HG03095 (cell line): ENCODE data around the gene ATP10B.

ENCODE experiments used
- ATAC-seq: cut with Tn5 transposase; IDR thresholded peaks from one replicate; pipeline ENCODE4 v1.9.1; 2021; ENCODE audit warnings: moderate library complexity; ENCODE audit not compliant: unreplicated experiment

Gene ATP10B

GRCh38 chr5:160573318-160573717, 278.7 kb downstream of the ATP10B start:
- ATAC-seq = no peak

DNA sequence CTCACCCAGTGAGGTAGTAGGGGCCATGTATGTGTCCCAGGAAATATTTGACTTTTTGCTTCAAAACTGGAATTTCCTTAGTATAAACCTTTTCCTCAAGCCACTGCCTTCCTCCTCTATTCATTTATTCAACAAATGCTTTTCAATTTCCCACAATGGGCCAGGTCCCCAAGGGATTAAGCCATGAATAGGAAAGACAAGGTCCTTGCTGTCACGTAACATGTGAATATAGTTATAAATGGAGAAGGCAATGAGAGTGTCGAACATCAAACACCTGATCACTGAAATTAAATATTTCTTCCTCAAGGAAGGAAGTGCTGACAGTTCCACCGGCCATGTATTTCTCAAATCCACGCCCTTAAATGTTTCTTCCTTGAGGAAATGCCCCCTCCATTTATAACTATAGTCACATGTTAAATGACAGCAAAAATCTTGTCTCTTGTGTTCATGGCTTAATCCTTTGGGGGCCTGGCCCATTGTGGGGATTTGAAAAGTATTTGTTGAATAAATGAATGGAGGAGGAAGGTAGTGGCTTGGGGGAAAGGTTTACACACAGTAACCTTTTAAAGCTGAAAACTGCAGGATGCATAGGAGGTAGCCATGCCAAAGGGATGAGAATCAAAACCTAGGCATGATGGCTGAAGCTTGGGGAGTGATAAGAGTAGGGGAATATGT, 284.8 kb downstream of the ATP10B start:
- ATAC-seq = no peak

DNA sequence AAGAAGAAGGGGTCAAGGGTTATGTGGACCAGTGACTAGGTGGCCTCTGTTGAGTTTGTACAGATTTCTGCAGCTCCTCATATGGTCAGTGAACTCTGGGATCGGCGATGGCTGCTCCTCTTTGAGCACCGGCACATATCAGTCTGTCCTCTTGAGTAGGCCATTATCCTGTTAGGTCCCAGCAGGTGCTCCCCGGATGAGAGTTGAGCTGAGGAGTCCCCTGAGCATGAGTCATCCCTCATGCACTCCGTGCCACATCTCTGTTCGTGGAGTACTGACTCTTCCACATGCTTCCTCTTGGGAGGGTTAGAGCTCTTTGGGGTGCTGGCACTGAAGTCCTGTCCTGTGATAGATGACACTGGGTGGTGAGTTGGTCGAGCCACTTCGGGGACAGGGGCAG, 286.6 kb downstream of the ATP10B start:
- no peak for ATAC-seq

- no peak for ATAC-seq
Measured at GRCh38 chr5:160556846-160557245, 295.2 kb downstream of the ATP10B start.

DNA sequence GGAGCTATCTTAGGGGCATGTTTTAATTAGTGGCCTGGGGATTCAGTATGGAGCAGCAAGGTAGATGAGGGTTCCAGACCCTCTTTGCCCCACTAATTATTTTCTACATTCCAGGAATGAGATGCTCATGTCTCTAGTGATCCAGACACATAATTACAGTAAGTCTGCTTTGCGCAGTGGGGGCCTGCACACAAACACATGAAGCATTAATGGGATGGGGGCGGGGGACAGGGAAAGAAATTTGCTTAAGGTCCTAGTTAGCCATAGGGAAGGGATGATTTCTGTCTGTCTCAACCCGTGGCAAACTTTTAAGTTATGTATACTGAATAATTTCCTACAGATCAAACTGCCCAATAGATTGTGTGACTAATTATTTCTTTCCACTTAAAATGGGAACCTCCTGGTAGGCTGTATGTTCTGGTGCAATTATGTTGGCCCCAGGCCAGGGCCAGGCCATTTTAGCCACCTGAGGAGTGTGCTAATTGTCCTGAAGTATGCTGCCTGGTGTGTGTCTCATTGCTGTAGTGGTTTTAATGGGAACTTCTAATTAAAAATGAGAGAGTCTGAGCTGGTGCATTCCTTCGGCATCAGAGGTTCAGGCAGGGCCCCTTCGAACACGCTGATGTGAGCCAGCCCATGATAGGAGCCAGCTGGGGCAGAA, 295.9 kb downstream of the ATP10B start:
- no peak for ATAC-seq

DNA sequence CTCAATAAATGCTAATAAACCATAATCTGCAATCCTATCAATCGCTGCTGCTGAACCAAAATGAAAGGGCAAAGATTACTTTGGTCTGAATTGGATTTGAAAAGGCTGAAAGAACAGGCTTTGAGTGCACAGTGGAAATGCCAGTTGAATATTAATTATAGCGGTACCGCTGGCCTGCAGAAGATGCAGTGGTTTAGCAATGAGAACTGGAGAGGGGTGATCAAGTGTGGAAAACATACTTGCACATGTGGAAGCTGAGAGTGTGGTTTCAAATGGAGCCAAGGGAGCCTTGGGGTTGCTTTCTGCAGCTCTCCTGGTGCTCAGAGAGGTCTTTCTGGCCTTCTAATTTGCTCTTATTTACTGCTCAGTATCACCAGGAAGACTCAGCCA, 296.4 kb downstream of the ATP10B start:
- no peak for ATAC-seq

DNA sequence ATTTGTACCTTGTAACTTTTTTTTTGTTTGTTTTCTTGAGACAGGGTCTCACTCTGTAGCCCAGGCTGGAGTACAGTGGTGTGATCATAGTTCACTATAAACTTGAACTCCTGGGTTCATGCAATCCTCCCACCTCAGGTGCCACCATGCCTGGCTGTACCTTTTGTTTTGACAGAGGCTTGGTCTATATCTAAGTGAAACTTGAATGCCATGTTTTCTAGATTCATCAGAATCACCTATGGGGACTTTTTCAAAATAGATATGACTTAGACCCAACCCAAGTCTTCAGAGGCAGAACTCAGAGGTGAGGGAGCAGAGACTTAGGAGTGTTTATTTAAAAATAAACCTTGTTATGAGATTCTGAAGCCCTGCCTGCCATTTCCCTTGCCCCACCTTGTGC, 301.9 kb downstream of the ATP10B start:
- ATAC-seq = no peak

DNA sequence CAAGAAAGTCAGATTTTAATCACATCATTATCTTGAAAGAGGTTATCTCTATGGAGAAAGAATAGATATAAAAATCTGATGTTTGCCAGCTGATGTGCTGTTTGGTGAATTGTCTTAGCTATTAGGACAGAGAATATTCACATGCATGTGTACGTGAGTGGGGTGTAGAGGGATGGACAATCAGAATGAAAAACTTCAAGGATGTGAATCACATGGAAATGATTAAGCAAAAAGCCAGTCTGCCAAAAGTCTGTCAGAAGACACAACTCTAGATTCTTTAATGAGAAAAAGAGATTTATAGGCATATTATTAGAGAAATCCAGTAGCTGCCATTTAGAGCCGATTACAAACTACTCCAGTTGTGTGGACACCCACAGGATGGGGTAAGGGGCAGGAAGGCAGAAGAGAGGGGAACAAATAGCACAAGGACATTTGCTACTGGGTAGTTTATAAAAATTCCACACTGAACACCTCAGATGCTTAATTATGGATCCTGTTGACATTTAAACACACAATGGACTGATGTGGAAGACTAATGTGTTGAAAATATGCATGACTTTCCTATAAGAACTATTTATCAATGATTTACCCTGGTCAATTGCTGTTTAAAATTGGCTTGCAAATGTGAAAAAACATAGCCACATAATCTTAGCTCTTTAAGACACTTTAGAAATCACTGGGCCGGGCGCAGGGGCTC, 302.9 kb downstream of the ATP10B start:
- no peak for ATAC-seq

DNA sequence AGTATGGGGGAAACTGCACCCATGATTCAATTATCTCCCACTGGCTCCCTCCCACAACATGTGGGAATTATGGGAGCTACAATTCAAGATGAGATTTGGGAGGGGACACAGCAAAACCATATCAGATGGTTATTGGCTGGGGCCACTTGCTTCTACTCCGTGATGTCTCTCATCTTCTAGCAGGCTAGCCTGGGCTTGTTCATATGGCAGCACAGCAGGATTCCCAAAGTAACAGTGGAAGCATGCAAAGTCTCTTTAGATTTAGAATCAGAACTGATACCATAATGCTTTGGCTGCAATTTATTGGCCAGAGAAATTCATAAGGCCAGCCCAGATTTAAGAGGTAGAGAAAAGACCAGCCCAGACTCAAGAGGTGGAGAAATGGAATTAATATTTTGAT, 304.1 kb downstream of the ATP10B start:
- no peak for ATAC-seq

GRCh38 chr5:160547061-160547460, 304.9 kb downstream of the ATP10B start:
- no peak for ATAC-seq

DNA sequence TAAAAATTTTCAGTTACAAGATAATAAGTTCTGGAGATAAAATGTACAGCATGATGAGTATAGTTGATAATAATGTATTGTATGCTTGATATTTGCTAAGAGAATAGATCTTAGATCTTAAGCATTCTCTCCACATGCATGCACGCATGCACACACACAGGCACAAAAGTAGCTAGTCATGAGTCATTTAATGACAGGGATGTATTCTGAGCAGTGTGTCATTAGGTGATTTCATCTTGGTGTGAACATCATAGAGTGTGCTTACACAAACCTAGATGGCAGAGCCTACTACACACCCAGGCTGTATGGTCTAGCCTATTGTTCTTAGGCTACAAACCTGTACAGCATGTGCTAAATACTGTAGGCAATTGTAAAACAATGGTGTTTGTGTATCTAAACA, 306.2 kb downstream of the ATP10B start:
- ATAC-seq = no peak

DNA sequence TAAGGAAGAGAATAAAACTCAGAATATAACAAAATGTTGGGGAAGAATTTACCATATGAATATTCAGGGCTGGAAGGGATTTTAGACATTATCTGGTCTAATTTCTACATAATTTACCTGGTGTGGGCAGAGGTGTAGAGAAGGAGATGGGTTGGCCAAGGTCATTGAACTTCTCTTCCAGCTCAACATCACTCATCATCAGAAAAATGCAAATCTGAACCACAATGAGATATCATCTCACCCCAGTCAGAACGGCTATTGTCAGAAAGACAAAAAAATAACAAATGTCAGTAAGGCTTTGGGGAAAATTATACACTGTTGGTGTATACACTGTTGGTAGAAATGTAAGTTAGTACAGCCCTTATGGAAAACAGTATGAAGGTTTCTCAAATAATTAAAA, 308.6 kb downstream of the ATP10B start:
- no peak for ATAC-seq

- no peak for ATAC-seq
Measured at GRCh38 chr5:160542840-160543239, 309.2 kb downstream of the ATP10B start.

DNA sequence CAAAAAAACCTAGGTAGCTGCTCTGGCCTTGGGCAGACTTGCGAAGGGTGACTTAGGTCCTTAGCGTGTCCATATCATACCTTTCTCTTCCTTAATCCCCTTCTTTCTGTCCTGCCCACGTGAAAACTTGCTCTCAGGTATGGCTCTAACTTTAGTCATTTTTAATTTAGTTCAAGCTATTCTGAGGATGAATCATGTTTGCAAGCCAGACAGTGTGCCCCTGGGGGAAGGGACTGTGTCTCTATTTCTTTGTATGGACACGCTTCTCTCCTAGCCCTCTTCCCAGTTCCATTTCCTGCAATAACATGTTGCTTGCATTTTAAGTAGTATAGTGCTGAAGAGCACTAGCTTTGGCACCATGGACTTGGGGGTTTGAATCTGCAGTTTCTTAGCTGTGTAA, 309.7 kb downstream of the ATP10B start:
- no peak for ATAC-seq

GRCh38 chr5:160539431-160539830, 312.6 kb downstream of the ATP10B start:
- no peak for ATAC-seq

GRCh38 chr5:160537940-160538339, 314.1 kb downstream of the ATP10B start:
- no peak for ATAC-seq

DNA sequence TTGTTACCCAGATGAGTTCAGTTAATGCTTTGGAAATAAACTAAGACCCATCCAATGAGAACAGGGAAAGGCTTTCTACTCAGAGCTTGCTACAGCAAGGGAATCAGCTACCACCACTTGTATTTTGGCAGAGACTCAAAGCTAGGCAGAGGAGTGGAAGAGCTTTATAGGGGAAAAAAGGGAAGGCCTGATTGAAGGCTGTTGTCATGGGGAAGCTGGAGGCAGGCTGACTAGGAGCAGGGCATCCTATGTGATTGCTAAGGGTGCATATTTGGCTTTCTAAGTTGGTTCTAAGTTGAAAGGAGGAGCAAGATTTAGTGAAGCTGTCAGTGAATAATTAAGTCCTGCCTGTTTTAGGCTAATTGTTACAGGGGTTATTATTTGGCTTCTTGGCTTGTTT, 314.9 kb downstream of the ATP10B start:
- ATAC-seq = no peak

GRCh38 chr5:160534914-160535313, 317.1 kb downstream of the ATP10B start:
- ATAC-seq = no peak

- ATAC-seq = no peak
Measured at GRCh38 chr5:160534125-160534524, 317.9 kb downstream of the ATP10B start.

DNA sequence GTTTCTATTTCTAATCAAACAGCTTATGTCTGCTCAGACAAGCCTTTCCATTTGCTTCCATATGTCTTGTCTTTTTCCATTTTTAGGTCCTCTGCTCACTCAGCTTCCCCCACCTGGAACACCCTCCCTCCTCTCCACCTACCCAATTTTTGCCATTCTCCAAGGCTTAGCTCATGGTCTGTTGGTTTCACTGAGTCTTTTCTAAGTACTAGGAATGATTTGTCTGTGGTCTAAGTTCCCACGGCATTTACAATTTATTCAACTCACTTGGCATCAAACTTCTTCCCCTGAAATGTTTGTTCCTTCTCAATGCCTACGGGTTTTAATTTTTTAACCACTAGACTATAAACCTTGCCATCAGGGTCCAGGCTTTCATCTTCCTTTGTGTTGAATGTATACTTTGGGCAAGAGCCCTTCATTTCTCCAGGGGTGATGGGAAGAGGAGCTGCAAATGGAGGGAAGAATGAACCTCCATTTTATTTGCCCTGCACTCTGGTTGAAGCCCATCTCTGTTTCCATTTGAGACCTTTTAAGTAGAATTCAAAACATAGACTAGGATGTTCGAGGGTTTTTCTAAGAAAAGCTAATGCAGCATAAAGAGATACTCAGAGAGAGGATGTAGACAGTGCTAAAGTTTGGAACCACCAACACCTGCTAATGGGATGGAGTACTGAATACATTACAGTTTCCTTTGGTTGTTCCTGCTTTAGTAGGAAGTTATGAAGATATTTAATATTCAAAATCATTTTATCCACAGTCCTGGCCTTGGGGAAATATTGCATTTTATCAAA, 326.3 kb downstream of the ATP10B start:
- ATAC-seq = no peak

- ATAC-seq = no peak
Measured at GRCh38 chr5:160524827-160525226, 327.2 kb downstream of the ATP10B start.
